Hindlimb muscle (tissue), 1 donor: ENCODE results near the gene DOCK2. TPM values are rescaled to one million over a fixed set of nuclear protein-coding genes. Genes with fewer than 3 reads are reported as not detected.

Source experiments
- DNase-seq: peaks from one replicate; pipeline ENCODE4 v3.0.0-alpha.2; 2013
- polyA plus RNA-seq: library from polyadenylated mRNA; unstranded; fragments of 120-200 nt; gene quantifications from one replicate; pipeline ENCODE4 v1.2.1, GENCODE V29; 2013; ENCODE audit not compliant: insufficient read length

DOCK2 gene
- polyA plus RNA-seq, 1 donor = 5.0 TPM

- DNase-seq = no peak
Observed at GRCh38 chr5:169910393-169910792, 273.3 kb downstream of the DOCK2 start.

- no peak for DNase-seq
Observed at GRCh38 chr5:169911448-169912212, 274.6 kb downstream of the DOCK2 start.

GRCh38 chr5:169913479-169913878 is 276.4 kb downstream of the DOCK2 start:
- no peak for DNase-seq

- peak; percentile 17 for DNase-seq
Observed at GRCh38 chr5:169914766-169915165, 277.7 kb downstream of the DOCK2 start.

- no peak for DNase-seq
Observed at GRCh38 chr5:169917500-169917899, 280.4 kb downstream of the DOCK2 start.

- DNase-seq = no peak
Observed at GRCh38 chr5:169918228-169918627, 281.2 kb downstream of the DOCK2 start.

- DNase-seq = no peak
Observed at GRCh38 chr5:169920474-169920873, 283.4 kb downstream of the DOCK2 start.

GRCh38 chr5:169921384-169921783 is 284.3 kb downstream of the DOCK2 start:
- no peak for DNase-seq

GRCh38 chr5:169921949-169922348 is 284.9 kb downstream of the DOCK2 start:
- no peak for DNase-seq

- DNase-seq = no peak
Observed at GRCh38 chr5:169922474-169922873, 285.4 kb downstream of the DOCK2 start.

- DNase-seq = no peak
Observed at GRCh38 chr5:169923988-169924387, 286.9 kb downstream of the DOCK2 start.

GRCh38 chr5:169933127-169933526 is 296.1 kb downstream of the DOCK2 start:
- no peak for DNase-seq

GRCh38 chr5:169933616-169934015 is 296.5 kb downstream of the DOCK2 start:
- DNase-seq = no peak

GRCh38 chr5:169934990-169935389 is 297.9 kb downstream of the DOCK2 start:
- DNase-seq = no peak

GRCh38 chr5:169935762-169936161 is 298.7 kb downstream of the DOCK2 start:
- DNase-seq = no peak

GRCh38 chr5:169938439-169938838 is 301.4 kb downstream of the DOCK2 start:
- no peak for DNase-seq

GRCh38 chr5:169939731-169940130 is 302.7 kb downstream of the DOCK2 start:
- no peak for DNase-seq

- no peak for DNase-seq
Observed at GRCh38 chr5:169941542-169941941, 304.5 kb downstream of the DOCK2 start.

GRCh38 chr5:169942181-169942580 is 305.1 kb downstream of the DOCK2 start:
- DNase-seq = no peak

GRCh38 chr5:169943026-169943425 is 306.0 kb downstream of the DOCK2 start:
- no peak for DNase-seq

GRCh38 chr5:169944115-169944514 is 307.0 kb downstream of the DOCK2 start:
- DNase-seq = no peak

- no peak for DNase-seq
Observed at GRCh38 chr5:169944922-169945680, 308.0 kb downstream of the DOCK2 start.

- DNase-seq = peak; percentile 42
Observed at GRCh38 chr5:169945831-169946261, 308.8 kb downstream of the DOCK2 start.

- DNase-seq = no peak
Observed at GRCh38 chr5:169946743-169947295, 309.7 kb downstream of the DOCK2 start.
